Suprapubic skin (tissue), 4 donors: ENCODE measurements around the gene TMEM170B. TPM values are rescaled to one million over a fixed set of nuclear protein-coding genes. Genes with fewer than 3 reads are reported as not detected.
A peak's percentile ranks its signal among the peaks of the same experiment; 100 is the strongest.
"Not testable (repeated sequence)": the region's sequence is repeated elsewhere in the genome, so short reads cannot be mapped to it uniquely, and the experiment has no call there.

Source experiments
- DNase-seq, 2 donors: peaks; one replicate each; pipeline ENCODE4 v3.0.0-alpha.2; 2019; ENCODE audit warnings: low spot score in 2 of 2
- H3K27ac ChIP-seq: fragments of 200-600 bp; sonication (generic); one replicate; pipeline ENCODE4 v1.5.1; 2019
- H3K27me3 ChIP-seq: fragments of 200-600 bp; sonication (generic); one replicate; pipeline ENCODE4 v1.5.1; 2019
- H3K36me3 ChIP-seq: fragments of 200-600 bp; sonication (generic); one replicate; pipeline ENCODE4 v1.5.1; 2019
- H3K4me1 ChIP-seq: fragments of 200-600 bp; sonication (generic); one replicate; pipeline ENCODE4 v1.5.1; 2019
- H3K4me3 ChIP-seq: fragments of 200-600 bp; sonication (generic); one replicate; pipeline ENCODE4 v1.5.1; 2019; ENCODE audit warnings: mild to moderate bottlenecking
- H3K9me3 ChIP-seq: fragments of 200-600 bp; sonication (generic); one replicate; pipeline ENCODE4 v1.5.1; 2019
- CTCF ChIP-seq, 2 donors: fragments of 200-600 bp in 1 of 2; fragments of 450-650 bp in 1 of 2; sonication (generic) in 1 of 2; IDR thresholded peaks; one replicate each; pipeline ENCODE4 v1.5.1; 2016 to 2019; ENCODE audit warnings: antibody characterized with exemption in 2 of 2, mild to moderate bottlenecking in 1 of 2, moderate library complexity in 1 of 2
- EP300 ChIP-seq: sonication (generic); formaldehyde crosslinking; IDR thresholded peaks from one replicate; pipeline ENCODE4 v1.6.1; 2017; ENCODE audit warnings: antibody characterized with exemption
- POLR2A ChIP-seq, 2 donors: fragments of 450-650 bp; IDR thresholded peaks; one replicate each; pipeline ENCODE4 v1.6.1; 2017; ENCODE audit warnings: antibody characterized with exemption in 2 of 2, mild to moderate bottlenecking in 2 of 2, moderate library complexity in 2 of 2
- POLR2AphosphoS5 ChIP-seq, 3 donors: sonication (generic); formaldehyde crosslinking; IDR thresholded peaks; one replicate each; pipeline ENCODE4 v1.6.1; 2017; ENCODE audit warnings: antibody characterized with exemption in 3 of 3
- WGBS: methylation state at CpG from one replicate; pipeline ENCODE4 v1.1.5; 2018; 5-methylcytosine and 5-hydroxymethylcytosine counted together
- total RNA-seq, 4 donors: library from RNA; depleted of rRNA; stranded (reverse); fragments of >200 nt; gene quantifications; one replicate each; pipeline ENCODE4 v1.1.0, GENCODE V29; 2016

TMEM170B gene
- total RNA-seq, 4 donors from 2014 or later = 1.1 to 1.7 (median 1.2) TPM

DNA sequence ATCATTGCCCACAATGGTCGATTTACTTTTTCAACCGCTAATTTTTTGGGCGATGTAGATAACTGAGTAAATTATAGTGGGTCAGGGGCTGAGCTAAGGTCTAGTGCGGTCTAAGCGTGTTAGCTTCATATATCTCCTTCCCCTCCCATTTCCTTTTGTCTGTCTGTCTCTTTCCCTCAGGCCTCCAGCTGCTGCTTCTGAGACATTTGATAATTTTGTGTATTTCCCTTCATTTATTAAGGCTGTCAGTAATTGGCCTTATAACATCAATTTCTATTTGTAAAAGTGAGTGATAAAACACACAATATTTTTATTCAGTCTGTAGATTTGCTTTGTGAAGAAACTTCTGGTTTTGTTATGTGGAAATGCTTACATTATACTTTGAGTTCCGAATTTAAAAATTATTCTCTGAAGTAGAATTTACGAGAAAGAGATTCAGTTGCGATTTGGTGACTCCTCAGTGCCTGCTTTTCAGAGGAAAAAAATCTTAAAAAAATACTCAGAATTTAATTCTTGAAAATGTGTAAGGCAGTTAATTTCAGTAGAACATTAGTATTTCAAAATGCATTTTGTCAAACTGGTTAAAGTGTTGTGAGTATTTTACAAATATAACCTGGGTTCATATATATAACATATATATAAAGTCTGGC, 1.4 kb downstream of the TMEM170B start:
- H3K9me3 ChIP-seq = no peaks in the 10 kb centered on the region
- H3K4me3 ChIP-seq = peak overlapping the region; percentile 76
- H3K27me3 ChIP-seq = no peaks in the 10 kb centered on the region
- DNase-seq = no peak
- H3K4me1 ChIP-seq = peaks cover 23% of the 10 kb centered on the region
- WGBS = 36% methylated on average over 8 of the region's 8 CpGs
- H3K27ac ChIP-seq = no peak overlapping the region
- no peaks in the 10 kb centered on the region for H3K36me3 ChIP-seq
- no peak for TF ChIP-seq EP300
- TF ChIP-seq POLR2AphosphoS5 (IDR thresholded peaks at IDR 0.05) = no peak
- no peak for TF ChIP-seq POLR2A (IDR thresholded peaks at IDR 0.05)
- TF ChIP-seq CTCF (IDR thresholded peaks at IDR 0.05) = no peak

DNA sequence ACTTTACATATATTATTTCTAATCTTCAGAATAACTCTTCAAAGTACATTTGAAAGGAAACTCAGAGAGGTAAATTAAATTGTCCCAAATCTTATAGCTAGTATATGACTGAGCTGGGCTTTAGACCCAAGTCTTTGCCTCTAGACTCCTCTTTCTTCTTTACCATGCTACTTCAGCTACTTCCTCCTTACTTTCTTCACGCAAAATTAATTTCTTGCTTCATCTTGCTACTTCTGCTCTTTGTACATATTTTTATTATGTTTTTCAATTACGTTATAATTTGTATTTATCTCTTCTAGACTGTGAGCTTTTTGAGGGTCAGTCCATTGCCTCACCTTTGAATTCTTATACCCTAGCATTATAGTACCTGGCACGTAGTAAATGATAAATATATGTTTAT, 5.3 kb downstream of the TMEM170B start:
- TF ChIP-seq EP300 (no peak), CTCF (IDR thresholded peaks at IDR 0.05) (no peak)
- no peaks in the 10 kb centered on the region for H3K9me3 ChIP-seq
- DNase-seq = no peak
- 85% methylated on average over 3 of the region's 3 CpGs for WGBS
- H3K27me3 ChIP-seq = no peaks in the 10 kb centered on the region
- no peak overlapping the region for H3K27ac ChIP-seq
- no peak overlapping the region for H3K4me3 ChIP-seq
- H3K36me3 ChIP-seq = no peaks in the 10 kb centered on the region
- H3K4me1 ChIP-seq = peaks cover 12% of the 10 kb centered on the region

DNA sequence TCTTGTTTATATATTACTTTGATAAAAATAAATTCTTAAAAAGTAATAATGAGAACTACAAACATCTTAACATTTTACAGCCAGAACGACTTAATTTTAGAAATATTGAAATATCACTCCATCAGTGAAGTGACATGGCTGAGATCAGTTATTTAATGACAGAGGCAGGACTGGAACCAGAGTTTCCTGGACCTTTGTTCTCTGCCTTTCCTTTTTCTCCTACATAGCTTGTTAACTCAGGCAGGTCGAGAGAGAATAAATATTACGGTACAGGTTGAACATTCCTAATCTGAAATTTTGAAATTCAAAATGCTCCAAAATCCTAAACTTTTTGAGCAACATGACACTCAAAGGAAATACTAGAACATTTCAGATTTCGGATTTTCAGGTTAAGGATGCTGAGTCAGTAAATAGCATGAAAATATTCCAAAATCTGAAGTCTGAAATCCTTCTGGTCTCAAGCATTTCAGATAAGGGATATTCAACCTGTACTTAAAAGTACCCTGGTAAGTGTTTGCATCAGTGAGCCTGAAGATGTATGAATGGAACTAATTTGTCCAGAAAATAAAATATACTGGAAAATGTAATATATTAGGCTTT, 6.5 kb downstream of the TMEM170B start:
- no peaks in the 10 kb centered on the region for H3K27me3 ChIP-seq
- 76% methylated on average over 4 of the region's 4 CpGs for WGBS
- H3K4me1 ChIP-seq = peaks cover 5% of the 10 kb centered on the region
- DNase-seq = no peak
- H3K9me3 ChIP-seq = no peaks in the 10 kb centered on the region
- H3K4me3 ChIP-seq = no peak overlapping the region
- H3K36me3 ChIP-seq = no peaks in the 10 kb centered on the region
- TF ChIP-seq EP300 = no peak
- no peak for TF ChIP-seq CTCF (IDR thresholded peaks at IDR 0.05)
- no peak for TF ChIP-seq POLR2AphosphoS5 (IDR thresholded peaks at IDR 0.05)
- TF ChIP-seq POLR2A (IDR thresholded peaks at IDR 0.05) = no peak
- H3K27ac ChIP-seq = no peak overlapping the region

DNA sequence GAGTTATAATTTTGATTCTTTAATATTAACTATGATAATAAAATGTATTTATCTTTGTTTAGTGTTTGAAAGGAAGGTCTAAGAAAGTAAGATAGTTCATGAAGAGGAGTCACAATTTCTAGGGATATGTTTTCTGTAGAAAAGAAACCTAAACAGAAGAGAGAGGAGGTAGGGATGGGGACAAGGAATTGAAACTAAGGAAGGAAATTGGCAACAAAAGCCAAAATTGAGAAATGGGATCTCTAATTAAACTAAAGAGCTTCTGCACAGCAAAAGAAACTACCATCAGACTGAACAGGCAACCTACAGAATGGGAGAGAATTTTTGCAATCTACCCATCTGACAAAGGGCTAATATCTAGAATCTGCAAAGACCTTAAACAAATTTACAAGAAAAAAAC, 10.3 kb downstream of the TMEM170B start:
- not testable (repeated sequence) for H3K4me1 ChIP-seq, DNase-seq, H3K4me3 ChIP-seq, H3K36me3 ChIP-seq, H3K27me3 ChIP-seq, H3K27ac ChIP-seq, H3K9me3 ChIP-seq

DNA sequence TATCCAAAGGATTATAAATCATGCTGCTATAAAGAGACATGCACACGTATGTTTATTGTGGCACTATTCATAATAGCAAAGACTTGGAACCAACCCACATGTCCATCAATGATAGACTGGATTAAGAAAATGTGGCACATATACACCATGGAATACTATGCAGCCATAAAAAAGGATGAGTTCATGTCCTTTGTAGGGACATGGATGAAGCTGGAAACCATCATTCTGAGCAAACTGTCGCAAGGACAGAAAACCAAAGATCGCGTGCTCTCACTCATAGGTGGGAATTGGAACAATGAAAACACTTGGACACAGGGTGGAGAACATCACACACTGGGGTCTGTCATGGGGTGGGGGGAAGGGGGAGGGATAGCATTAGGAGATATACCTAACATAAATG, 11.0 kb downstream of the TMEM170B start:
- not testable (repeated sequence) for H3K27ac ChIP-seq, DNase-seq, H3K27me3 ChIP-seq, H3K4me3 ChIP-seq, H3K9me3 ChIP-seq, H3K4me1 ChIP-seq, H3K36me3 ChIP-seq
- 92% methylated on average over 4 of the region's 4 CpGs for WGBS

DNA sequence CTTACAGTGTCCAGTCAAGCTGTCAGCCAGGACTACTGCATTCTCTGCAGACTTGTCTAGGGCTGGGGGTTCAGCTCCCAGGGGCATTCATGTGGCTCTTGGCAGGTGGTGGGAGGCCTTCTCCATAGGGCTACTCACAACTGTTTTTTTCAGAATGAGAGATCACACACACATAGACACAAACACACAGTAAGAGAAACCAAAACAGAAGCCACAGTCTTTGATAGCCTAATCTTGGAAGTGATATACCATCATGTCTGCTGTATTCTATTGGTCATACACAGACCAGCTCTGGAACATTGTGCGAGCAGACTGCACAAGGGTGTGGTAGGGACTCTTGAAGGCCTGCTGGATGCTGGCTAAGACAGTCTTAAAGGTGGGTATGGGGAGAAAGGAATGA, 13.5 kb downstream of the TMEM170B start:
- no peak for TF ChIP-seq POLR2AphosphoS5 (IDR thresholded peaks at IDR 0.05)
- H3K4me1 ChIP-seq = no peaks in the 10 kb centered on the region
- no peak overlapping the region for H3K27ac ChIP-seq
- WGBS = 95% methylated on average over 1 of the region's 1 CpG
- H3K27me3 ChIP-seq = no peaks in the 10 kb centered on the region
- no peaks in the 10 kb centered on the region for H3K9me3 ChIP-seq
- no peak overlapping the region for H3K4me3 ChIP-seq
- no peaks in the 10 kb centered on the region for H3K36me3 ChIP-seq
- DNase-seq = no peak

DNA sequence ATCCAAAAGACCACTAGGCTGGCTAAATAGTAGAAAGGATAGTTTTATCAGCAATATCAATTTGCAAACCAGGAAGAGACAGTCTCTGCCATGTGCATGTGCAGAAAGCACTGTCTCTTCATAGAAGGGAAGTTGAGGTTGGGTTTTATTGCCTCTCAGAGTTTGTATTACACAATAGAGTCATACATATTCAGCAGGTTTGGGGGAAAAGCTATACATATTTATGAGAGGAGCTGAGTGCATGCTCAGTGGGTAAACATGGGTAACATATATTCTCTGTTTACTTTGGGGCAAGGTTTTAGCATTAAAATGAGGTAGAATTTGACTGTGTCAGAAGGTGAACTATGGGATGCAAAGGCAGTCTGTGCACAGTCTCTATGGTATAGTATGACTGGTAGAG, 14.9 kb downstream of the TMEM170B start:
- no peak overlapping the region for H3K4me3 ChIP-seq
- TF ChIP-seq EP300 (no peak), POLR2A (IDR thresholded peaks at IDR 0.05) (no peak), CTCF (IDR thresholded peaks at IDR 0.05) (no peak), POLR2AphosphoS5 (IDR thresholded peaks at IDR 0.05) (no peak)
- DNase-seq = no peak
- no peaks in the 10 kb centered on the region for H3K4me1 ChIP-seq
- no peak overlapping the region for H3K27ac ChIP-seq
- no peaks in the 10 kb centered on the region for H3K9me3 ChIP-seq
- H3K36me3 ChIP-seq = no peaks in the 10 kb centered on the region
- H3K27me3 ChIP-seq = no peaks in the 10 kb centered on the region
